Measurements from ENCODE around the gene KDM4B.

KDM4B gene

GRCh38 chr19:5016781-5017180 is 47.9 kb downstream of the KDM4B start:
- DNase-seq: no peak

GRCh38 chr19:5017235-5017634 is 48.3 kb downstream of the KDM4B start:
- DNase-seq: no peak

- DNase-seq: no peak
Observed at GRCh38 chr19:5018224-5019015, 49.5 kb downstream of the KDM4B start.

- DNase-seq: no peak
Observed at GRCh38 chr19:5020368-5020767, 51.5 kb downstream of the KDM4B start.

- no peak for DNase-seq
Observed at GRCh38 chr19:5021046-5021445, 52.1 kb downstream of the KDM4B start.

GRCh38 chr19:5022066-5022860 is 53.4 kb downstream of the KDM4B start:
- no peak for DNase-seq

GRCh38 chr19:5023128-5023571 is 54.2 kb downstream of the KDM4B start:
- no peak for DNase-seq

GRCh38 chr19:5024282-5024681 is 55.4 kb downstream of the KDM4B start:
- no peak for DNase-seq

- no peak for DNase-seq
Observed at GRCh38 chr19:5025027-5025426, 56.1 kb downstream of the KDM4B start.

GRCh38 chr19:5026706-5027273 is 57.9 kb downstream of the KDM4B start:
- no peak for DNase-seq

GRCh38 chr19:5028229-5028886 is 59.4 kb downstream of the KDM4B start:
- no peak for DNase-seq

GRCh38 chr19:5029596-5029995 is 60.7 kb downstream of the KDM4B start:
- peak; percentile 28 for DNase-seq

GRCh38 chr19:5030136-5030820 is 61.4 kb downstream of the KDM4B start:
- DNase-seq: no peak

GRCh38 chr19:5030822-5031221 is 61.9 kb downstream of the KDM4B start:
- DNase-seq: no peak

- peak; percentile 62 for DNase-seq
Observed at GRCh38 chr19:5031231-5032100, 62.6 kb downstream of the KDM4B start.

- DNase-seq: no peak
Observed at GRCh38 chr19:5032101-5032967, 63.4 kb downstream of the KDM4B start.

GRCh38 chr19:5035105-5035761 is 66.3 kb downstream of the KDM4B start:
- no peak for DNase-seq

- DNase-seq: no peak
Observed at GRCh38 chr19:5035793-5036697, 67.1 kb downstream of the KDM4B start.

Measured in GDM1 (cell line).